ENCODE results near the gene NEU2. TPM values are rescaled to one million over a fixed set of nuclear protein-coding genes. Genes with fewer than 3 reads are reported as not detected.

The NEU2 gene
- total RNA-seq, 1 experiment from 2014 or later: not detected

DNA sequence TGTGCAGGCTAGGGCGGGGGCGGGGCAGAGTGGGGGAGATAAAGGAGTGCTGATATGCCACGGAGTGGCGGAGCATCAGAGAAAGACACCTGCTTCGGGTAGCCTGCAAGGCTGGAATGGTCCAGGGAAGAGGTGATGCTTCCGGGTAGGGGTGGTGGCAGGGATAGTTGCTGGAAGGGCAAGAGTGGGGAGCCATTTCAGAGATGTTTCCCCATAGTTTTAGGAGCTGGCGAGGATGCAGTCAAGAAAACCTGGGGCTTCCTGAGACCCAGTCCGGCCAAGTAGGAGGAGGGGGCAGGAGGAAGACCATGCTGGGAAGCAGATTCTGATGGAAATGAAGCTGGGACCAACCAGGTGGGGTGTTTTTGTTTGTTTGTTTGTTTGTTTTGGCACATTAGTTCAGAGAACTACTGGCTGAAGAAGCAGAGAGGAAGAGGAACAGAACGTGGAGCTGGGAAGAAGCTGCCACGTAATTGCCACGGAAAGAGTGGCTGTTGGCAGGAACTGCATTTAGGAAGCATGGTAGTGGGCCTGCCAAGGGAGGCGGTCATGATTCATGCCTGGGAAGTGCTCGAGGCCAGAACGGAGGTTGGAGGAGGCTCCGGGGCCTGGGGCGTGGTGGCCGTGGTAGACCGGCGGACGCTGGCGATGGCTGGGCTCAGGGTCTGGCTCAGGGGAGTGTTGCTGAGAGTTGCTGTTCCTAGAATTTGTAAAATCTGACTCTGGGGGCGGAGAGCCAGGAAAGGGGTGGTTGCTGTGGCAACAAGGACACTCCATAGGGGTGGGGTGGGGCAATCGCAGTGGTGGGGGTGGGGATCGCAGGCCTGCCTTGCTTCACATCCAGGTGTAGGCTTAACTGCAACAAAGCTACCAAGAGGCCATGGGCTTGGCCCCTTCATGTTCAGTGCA lies 19.0 kb downstream of the NEU2 start:
- POLR2A ChIA-PET: no interaction called here
- no peak overlapping the region for H3K4me2 ChIP-seq (ENCODE audit: low read length)
- no peak overlapping the region for H3K4me3 ChIP-seq (replicated peaks in 1 of 2; ENCODE audit: low read depth in 1 of 2, low read length in 2 of 2)
- ATAC-seq (no peak), DNase-seq (ENCODE audit: low read depth, low spot score) (no peak)
- H3K27me3 ChIP-seq (ENCODE audit: insufficient read depth, low read length): no peaks in the 10 kb centered on the region; the same call in 1 of the 2 replicates
- BruUV-seq (replicated peaks): no TSS peak
- H3K9me3 ChIP-seq (ENCODE audit: control insufficient read depth in 1 of 2, insufficient read depth in 1 of 2, low read depth in 1 of 2, low read length in 2 of 2): no peaks in the 10 kb centered on the region
- H3K36me3 ChIP-seq (ENCODE audit: control insufficient read depth in 1 of 2, insufficient read depth in 2 of 2, low read length in 2 of 2): no peaks in the 10 kb centered on the region
- intact Hi-C loops (cut with micrococcal nuclease): loop anchor here (5.0 kb wide), 2 partner anchors 201 to 444 kb away; partner anchors contain the start of gene ATG16L1
- H2AFZ ChIP-seq (ENCODE audit: low read depth, low read length, poor library complexity, severe bottlenecking): no peak overlapping the region
- H3K4me1 ChIP-seq (ENCODE audit: control insufficient read depth in 1 of 2, insufficient read depth in 2 of 2, low read length in 2 of 2): peaks cover 2 to 19% of the 10 kb centered on the region in 2 experiments; a peak in 2 of 4 replicates
- H3K79me2 ChIP-seq (ENCODE audit: insufficient read depth, low read length): no peaks in the 10 kb centered on the region
- H3K27ac ChIP-seq (ENCODE audit: low read depth, low read length): no peak overlapping the region
- CTCF ChIA-PET: interaction anchor here (2.4 kb wide), 1 partner anchor 23 kb away, joined by 8 read pairs; no protein-coding TSS in a partner anchor
- RAD21 ChIA-PET (ENCODE audit: low non-redundant PET in 1 of 2, low total read pairs in 2 of 2, uncharacterized antibody in 2 of 2, unreplicated experiment in 2 of 2): no interaction called here
- no peaks in the 10 kb centered on the region for H3K9me2 ChIP-seq (ENCODE audit: insufficient read depth)
- H4K20me1 ChIP-seq (ENCODE audit: insufficient read depth): no peaks in the 10 kb centered on the region
- TF ChIP-seq YY1 (IDR thresholded peaks at IDR 0.05; ENCODE audit: extremely low read depth, insufficient replicate concordance, low read depth, low read length) (no peak), FOSL1 (IDR thresholded peaks at IDR 0.05; ENCODE audit: low read depth) (no peak), SIN3A (IDR thresholded peaks at IDR 0.05; ENCODE audit: low read depth) (no peak), EGR1 (IDR thresholded peaks at IDR 0.05; ENCODE audit: low read depth) (no peak), CEBPB (IDR thresholded peaks at IDR 0.05; ENCODE audit: low read depth) (no peak), ZNF274 (IDR thresholded peaks at IDR 0.05; ENCODE audit: low read depth, low read length) (no peak), RAD21 (IDR thresholded peaks at IDR 0.05; ENCODE audit: low read depth) (no peak), EZH2phosphoT487 (IDR thresholded peaks at IDR 0.05; ENCODE audit: borderline replicate concordance) (no peak), POLR2AphosphoS5 (IDR thresholded peaks at IDR 0.05; ENCODE audit: low read depth, low read length) (no peak), JUND (IDR thresholded peaks at IDR 0.05) (no peak), CBX3 (IDR thresholded peaks at IDR 0.05; ENCODE audit: low read depth) (no peak), SP1 (IDR thresholded peaks at IDR 0.05; ENCODE audit: low read depth) (no peak), ZFX (IDR thresholded peaks at IDR 0.05) (no peak), SRF (IDR thresholded peaks at IDR 0.05; ENCODE audit: low read depth) (no peak), POLR2A (IDR thresholded peaks at IDR 0.05; ENCODE audit: borderline replicate concordance, extremely low read depth, insufficient read depth, insufficient read length) (no peak)
- TF ChIP-seq, protein P1, sequence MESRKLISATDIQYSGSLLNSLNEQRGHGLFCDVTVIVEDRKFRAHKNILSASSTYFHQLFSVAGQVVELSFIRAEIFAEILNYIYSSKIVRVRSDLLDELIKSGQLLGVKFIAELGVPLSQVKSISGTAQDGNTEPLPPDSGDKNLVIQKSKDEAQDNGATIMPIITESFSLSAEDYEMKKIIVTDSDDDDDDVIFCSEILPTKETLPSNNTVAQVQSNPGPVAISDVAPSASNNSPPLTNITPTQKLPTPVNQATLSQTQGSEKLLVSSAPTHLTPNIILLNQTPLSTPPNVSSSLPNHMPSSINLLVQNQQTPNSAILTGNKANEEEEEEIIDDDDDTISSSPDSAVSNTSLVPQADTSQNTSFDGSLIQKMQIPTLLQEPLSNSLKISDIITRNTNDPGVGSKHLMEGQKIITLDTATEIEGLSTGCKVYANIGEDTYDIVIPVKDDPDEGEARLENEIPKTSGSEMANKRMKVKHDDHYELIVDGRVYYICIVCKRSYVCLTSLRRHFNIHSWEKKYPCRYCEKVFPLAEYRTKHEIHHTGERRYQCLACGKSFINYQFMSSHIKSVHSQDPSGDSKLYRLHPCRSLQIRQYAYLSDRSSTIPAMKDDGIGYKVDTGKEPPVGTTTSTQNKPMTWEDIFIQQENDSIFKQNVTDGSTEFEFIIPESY (IDR thresholded peaks at IDR 0.05; ENCODE audit: extremely low read depth, insufficient replicate concordance, low read length): no peak
- TF ChIP-seq, protein P2, sequence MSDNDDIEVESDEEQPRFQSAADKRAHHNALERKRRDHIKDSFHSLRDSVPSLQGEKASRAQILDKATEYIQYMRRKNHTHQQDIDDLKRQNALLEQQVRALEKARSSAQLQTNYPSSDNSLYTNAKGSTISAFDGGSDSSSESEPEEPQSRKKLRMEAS (IDR thresholded peaks at IDR 0.05): no peak
- TF ChIP-seq, protein P3, sequence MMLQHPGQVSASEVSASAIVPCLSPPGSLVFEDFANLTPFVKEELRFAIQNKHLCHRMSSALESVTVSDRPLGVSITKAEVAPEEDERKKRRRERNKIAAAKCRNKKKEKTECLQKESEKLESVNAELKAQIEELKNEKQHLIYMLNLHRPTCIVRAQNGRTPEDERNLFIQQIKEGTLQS (IDR thresholded peaks at IDR 0.05): no peak
- TF ChIP-seq, protein P4, sequence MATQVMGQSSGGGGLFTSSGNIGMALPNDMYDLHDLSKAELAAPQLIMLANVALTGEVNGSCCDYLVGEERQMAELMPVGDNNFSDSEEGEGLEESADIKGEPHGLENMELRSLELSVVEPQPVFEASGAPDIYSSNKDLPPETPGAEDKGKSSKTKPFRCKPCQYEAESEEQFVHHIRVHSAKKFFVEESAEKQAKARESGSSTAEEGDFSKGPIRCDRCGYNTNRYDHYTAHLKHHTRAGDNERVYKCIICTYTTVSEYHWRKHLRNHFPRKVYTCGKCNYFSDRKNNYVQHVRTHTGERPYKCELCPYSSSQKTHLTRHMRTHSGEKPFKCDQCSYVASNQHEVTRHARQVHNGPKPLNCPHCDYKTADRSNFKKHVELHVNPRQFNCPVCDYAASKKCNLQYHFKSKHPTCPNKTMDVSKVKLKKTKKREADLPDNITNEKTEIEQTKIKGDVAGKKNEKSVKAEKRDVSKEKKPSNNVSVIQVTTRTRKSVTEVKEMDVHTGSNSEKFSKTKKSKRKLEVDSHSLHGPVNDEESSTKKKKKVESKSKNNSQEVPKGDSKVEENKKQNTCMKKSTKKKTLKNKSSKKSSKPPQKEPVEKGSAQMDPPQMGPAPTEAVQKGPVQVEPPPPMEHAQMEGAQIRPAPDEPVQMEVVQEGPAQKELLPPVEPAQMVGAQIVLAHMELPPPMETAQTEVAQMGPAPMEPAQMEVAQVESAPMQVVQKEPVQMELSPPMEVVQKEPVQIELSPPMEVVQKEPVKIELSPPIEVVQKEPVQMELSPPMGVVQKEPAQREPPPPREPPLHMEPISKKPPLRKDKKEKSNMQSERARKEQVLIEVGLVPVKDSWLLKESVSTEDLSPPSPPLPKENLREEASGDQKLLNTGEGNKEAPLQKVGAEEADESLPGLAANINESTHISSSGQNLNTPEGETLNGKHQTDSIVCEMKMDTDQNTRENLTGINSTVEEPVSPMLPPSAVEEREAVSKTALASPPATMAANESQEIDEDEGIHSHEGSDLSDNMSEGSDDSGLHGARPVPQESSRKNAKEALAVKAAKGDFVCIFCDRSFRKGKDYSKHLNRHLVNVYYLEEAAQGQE (IDR thresholded peaks at IDR 0.05; ENCODE audit: low read depth): no peak
- no peak overlapping the region for H3K9ac ChIP-seq (ENCODE audit: low read length)

Measured in HCT116 (cell line).